Thyroid gland (tissue), 4 donors: Measurements from ENCODE around the gene PNMA8C.

Experiments used
- POLR2A ChIP-seq, 2 donors: fragments of 450-650 bp; IDR thresholded peaks; one replicate each; pipeline ENCODE4 v1.6.1; 2017; ENCODE audit warnings: antibody characterized with exemption in 2 of 2, mild to moderate bottlenecking in 2 of 2, moderate library complexity in 1 of 2
- TF ChIP-seq, protein P1 (sequence below), 6 experiments: fragments of 200-600 bp in 3 of 6; fragments of 450-650 bp in 3 of 6; sonication (generic) in 3 of 6; IDR thresholded peaks; one replicate each; pipeline ENCODE4 v1.5.1; 2016 to 2019; ENCODE audit warnings: antibody characterized with exemption in 6 of 6, mild to moderate bottlenecking in 2 of 6, inconsistent platforms in 1 of 6, moderate library complexity in 1 of 6

- TF ChIP-seq POLR2A (IDR thresholded peaks at IDR 0.05) = no peak
- TF ChIP-seq, protein P1, sequence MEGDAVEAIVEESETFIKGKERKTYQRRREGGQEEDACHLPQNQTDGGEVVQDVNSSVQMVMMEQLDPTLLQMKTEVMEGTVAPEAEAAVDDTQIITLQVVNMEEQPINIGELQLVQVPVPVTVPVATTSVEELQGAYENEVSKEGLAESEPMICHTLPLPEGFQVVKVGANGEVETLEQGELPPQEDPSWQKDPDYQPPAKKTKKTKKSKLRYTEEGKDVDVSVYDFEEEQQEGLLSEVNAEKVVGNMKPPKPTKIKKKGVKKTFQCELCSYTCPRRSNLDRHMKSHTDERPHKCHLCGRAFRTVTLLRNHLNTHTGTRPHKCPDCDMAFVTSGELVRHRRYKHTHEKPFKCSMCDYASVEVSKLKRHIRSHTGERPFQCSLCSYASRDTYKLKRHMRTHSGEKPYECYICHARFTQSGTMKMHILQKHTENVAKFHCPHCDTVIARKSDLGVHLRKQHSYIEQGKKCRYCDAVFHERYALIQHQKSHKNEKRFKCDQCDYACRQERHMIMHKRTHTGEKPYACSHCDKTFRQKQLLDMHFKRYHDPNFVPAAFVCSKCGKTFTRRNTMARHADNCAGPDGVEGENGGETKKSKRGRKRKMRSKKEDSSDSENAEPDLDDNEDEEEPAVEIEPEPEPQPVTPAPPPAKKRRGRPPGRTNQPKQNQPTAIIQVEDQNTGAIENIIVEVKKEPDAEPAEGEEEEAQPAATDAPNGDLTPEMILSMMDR (IDR thresholded peaks at IDR 0.05) = no peak
Measured at GRCh38 chr19:46441866-46442265, 13.1 kb upstream of the PNMA8C start.
